PFSK-1 (cell line): Measurements from ENCODE around the gene SH3BGR.

ENCODE experiments used
- FOXP2 ChIP-seq: optimal IDR thresholded peaks from 2 replicates; pipeline ENCODE3; 2011; ENCODE audit warnings: borderline replicate concordance, control low read depth, inconsistent platforms; ENCODE audit not compliant: insufficient read depth; ENCODE audit errors: extremely low read length, extremely low read depth
- POLR2AphosphoS5 ChIP-seq: IDR thresholded peaks from 2 replicates; pipeline ENCODE4 v1.6.1; 2012; ENCODE audit warnings: low read depth, mild to moderate bottlenecking, control low read depth, low read length, moderate library complexity
- SIN3A ChIP-seq: IDR thresholded peaks from 2 replicates; pipeline ENCODE4 v1.6.1; 2012; ENCODE audit warnings: mild to moderate bottlenecking, low read length, moderate library complexity, borderline replicate concordance; ENCODE audit not compliant: insufficient read depth

DNA sequence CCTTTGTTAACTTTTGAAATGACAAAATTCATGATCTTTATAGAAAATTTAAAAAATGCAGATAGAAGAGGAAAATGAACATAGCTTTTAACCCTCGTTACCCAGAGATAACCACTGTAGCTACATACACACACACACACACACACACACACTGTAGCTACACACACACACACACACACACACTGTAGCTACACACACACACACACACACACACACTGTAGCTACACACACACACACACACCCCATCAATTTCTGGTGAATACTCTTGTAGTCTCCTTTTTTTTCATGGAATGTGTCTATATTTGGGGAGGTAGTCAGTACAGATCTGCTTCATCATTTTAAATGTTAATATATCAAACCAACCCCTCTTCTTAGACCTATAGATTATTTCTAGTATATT, 58.5 kb downstream of the SH3BGR start:
- TF ChIP-seq SIN3A, result no peak
- TF ChIP-seq POLR2AphosphoS5, result no peak
- no peak for TF ChIP-seq FOXP2
